GM18517 (cell line): ENCODE data around the gene MIA2.

Source experiments
- ATAC-seq: cut with Tn5 transposase; IDR thresholded peaks from one replicate; pipeline ENCODE4 v1.9.1; 2021; ENCODE audit warnings: mild to moderate bottlenecking, moderate library complexity; ENCODE audit not compliant: unreplicated experiment

The MIA2 gene

GRCh38 chr14:39376667-39377403 lies 143.1 kb downstream of the MIA2 start:
- no peak for ATAC-seq

GRCh38 chr14:39381366-39381765 lies 147.7 kb downstream of the MIA2 start:
- no peak for ATAC-seq

- no peak for ATAC-seq
Measured at GRCh38 chr14:39382463-39382862, 148.7 kb downstream of the MIA2 start.

GRCh38 chr14:39383026-39383660 lies 149.4 kb downstream of the MIA2 start:
- ATAC-seq = no peak

GRCh38 chr14:39383741-39384140 lies 150.0 kb downstream of the MIA2 start:
- no peak for ATAC-seq

GRCh38 chr14:39384177-39384576 lies 150.5 kb downstream of the MIA2 start:
- no peak for ATAC-seq

GRCh38 chr14:39393289-39393688 lies 159.6 kb downstream of the MIA2 start:
- ATAC-seq = no peak

GRCh38 chr14:39395555-39396254 lies 162.0 kb downstream of the MIA2 start:
- no peak for ATAC-seq

GRCh38 chr14:39396448-39396847 lies 162.7 kb downstream of the MIA2 start:
- no peak for ATAC-seq

GRCh38 chr14:39398382-39398781 lies 164.7 kb downstream of the MIA2 start:
- ATAC-seq = no peak

GRCh38 chr14:39406560-39406959 lies 172.8 kb downstream of the MIA2 start:
- ATAC-seq = no peak

- no peak for ATAC-seq
Measured at GRCh38 chr14:39416072-39416471, 182.4 kb downstream of the MIA2 start.

GRCh38 chr14:39417014-39417413 lies 183.3 kb downstream of the MIA2 start:
- no peak for ATAC-seq

- ATAC-seq = no peak
Measured at GRCh38 chr14:39419272-39419671, 185.6 kb downstream of the MIA2 start.

GRCh38 chr14:39422243-39422642 lies 188.5 kb downstream of the MIA2 start:
- ATAC-seq = no peak

- no peak for ATAC-seq
Measured at GRCh38 chr14:39423793-39424192, 190.1 kb downstream of the MIA2 start.

GRCh38 chr14:39425947-39426346 lies 192.2 kb downstream of the MIA2 start:
- ATAC-seq = no peak

- no peak for ATAC-seq
Measured at GRCh38 chr14:39426605-39427004, 192.9 kb downstream of the MIA2 start.

- no peak for ATAC-seq
Measured at GRCh38 chr14:39428118-39428517, 194.4 kb downstream of the MIA2 start.

GRCh38 chr14:39430762-39431415 lies 197.2 kb downstream of the MIA2 start:
- ATAC-seq = peak; percentile 0

- ATAC-seq = peak; percentile 22
Measured at GRCh38 chr14:39431416-39432178, 197.9 kb downstream of the MIA2 start.
